GM12878 (cell line): ENCODE results near the gene ELOVL4. TPM values are rescaled to one million over a fixed set of nuclear protein-coding genes. Genes with fewer than 3 reads are reported as not detected.

Experiments used
- ATAC-seq: fragments of 200-7000 bp; cut with Tn5 transposase; 3 replicates; pipeline ENCODE4 v1.9.1; 2020; ENCODE audit warnings: mild to moderate bottlenecking, moderate library complexity
- BruUV-seq: library from RNA; stranded (reverse); fragments of 400-500 nt; replicated peaks from 2 replicates; lab custom pipeline; 2021; lab: Mats Ljungman, UMichigan
- CTCF ChIA-PET: fragments of 300-600 bp; sonication (Branson Sonifier 250); formaldehyde crosslinking; extraction: SDS; loops from one replicate; lab custom pipeline; 2021; ENCODE audit warnings: inconsistent platforms; lab: Yijun Ruan, JAX
- POLR2A ChIA-PET: fragments of 350-600 bp; formaldehyde crosslinking; extraction: SDS; loops from one replicate; lab custom pipeline; 2021; ENCODE audit warnings: inconsistent platforms; lab: Charles Lee
- RAD21 ChIA-PET: fragments of 300-600 bp; sonication (Branson Sonifier 250); formaldehyde crosslinking; loops from one replicate; lab custom pipeline; 2023; ENCODE audit warnings: antibody characterized with exemption; ENCODE audit not compliant: unreplicated experiment; lab: Charles Lee
- SMC1A ChIA-PET: fragments of 300-600 bp; sonication (Branson Sonifier 250); formaldehyde crosslinking; loops from one replicate; lab custom pipeline; 2023; ENCODE audit not compliant: unreplicated experiment, uncharacterized antibody; lab: Charles Lee
- DNase-seq: peaks from one replicate; pipeline ENCODE4 v3.0.0-alpha.2; 2011; ENCODE audit warnings: low read depth, low spot score
- FAIRE-seq: peaks from 3 replicates; lab custom pipeline; 2011; peaks lifted over from hg19 to GRCh38; lab: Jason Lieb, UNC
- H2AFZ ChIP-seq: 2 replicates; pipeline ENCODE4 v1.6.0; 2011; ENCODE audit warnings: low read depth, low read length, control low read depth; ENCODE audit not compliant: control insufficient read depth
- H3K27ac ChIP-seq: 2 replicates; pipeline ENCODE4 v1.5.1; 2011; ENCODE audit warnings: control low read depth; ENCODE audit not compliant: control insufficient read depth, insufficient read depth
- H3K27me3 ChIP-seq, 2 experiments: replicated peaks in 1 of 2; 2 replicates each; pipeline versions ENCODE4 v1.6.0 to v1.6.1; 2011; ENCODE audit warnings: low read length in 1 of 2; ENCODE audit not compliant: control insufficient read depth in 2 of 2, insufficient read depth in 2 of 2
- H3K36me3 ChIP-seq, 2 experiments: 2 replicates each; pipeline ENCODE4 v1.5.1; 2011; ENCODE audit warnings: low read length in 1 of 2; ENCODE audit not compliant: control insufficient read depth in 2 of 2, insufficient read depth in 2 of 2
- H3K4me1 ChIP-seq: 2 replicates; pipeline ENCODE4 v1.6.1; 2011; ENCODE audit warnings: mild to moderate bottlenecking, low read length, moderate library complexity, mixed read lengths; ENCODE audit not compliant: control insufficient read depth, insufficient read depth
- H3K4me2 ChIP-seq: 2 replicates; pipeline ENCODE4 v1.6.0; 2011; ENCODE audit warnings: control low read depth; ENCODE audit not compliant: control insufficient read depth, insufficient read depth
- H3K4me3 ChIP-seq: fragments of 200-600 bp; sonication (generic); 2 replicates; pipeline ENCODE4 v1.5.1; 2016
- H3K79me2 ChIP-seq: 2 replicates; pipeline ENCODE4 v1.6.0; 2011; ENCODE audit warnings: low read length; ENCODE audit not compliant: control insufficient read depth, insufficient read depth
- H3K9ac ChIP-seq: 2 replicates; pipeline ENCODE4 v1.8.0; 2011; ENCODE audit warnings: low read length, control low read depth, mixed read lengths; ENCODE audit not compliant: control insufficient read depth, insufficient read depth
- H3K9me3 ChIP-seq: replicated peaks from 3 replicates; pipeline ENCODE4 v1.5.1; 2011; ENCODE audit warnings: mild to moderate bottlenecking, low read length; ENCODE audit not compliant: control insufficient read depth, insufficient read depth
- H4K20me1 ChIP-seq: 2 replicates; pipeline ENCODE4 v1.6.0; 2011; ENCODE audit not compliant: control insufficient read depth, insufficient read depth
- ATF7 ChIP-seq: fragments of 450-650 bp; IDR thresholded peaks from 2 replicates; pipeline ENCODE4 v1.6.1; 2016; ENCODE audit warnings: low read depth, mild to moderate bottlenecking
- LARP7 ChIP-seq: fragments of 450-650 bp; IDR thresholded peaks from 2 replicates; pipeline ENCODE4 v1.6.1; 2017; ENCODE audit warnings: mild to moderate bottlenecking
- RCOR1 ChIP-seq: conservative IDR thresholded peaks from 2 replicates; pipeline ENCODE4 v1.6.1; 2012; ENCODE audit warnings: low read depth, low read length, improper control_type of control experiment
- USF1 ChIP-seq: IDR thresholded peaks from 2 replicates; pipeline ENCODE4 v1.6.1; 2011; ENCODE audit warnings: borderline replicate concordance, low read depth, mild to moderate bottlenecking, moderate library complexity, mixed read lengths, low read length; ENCODE audit not compliant: insufficient read depth; ENCODE audit errors: extremely low read length
- WGBS: methylation state at CpG from one replicate; pipeline ENCODE4 v1.1.6; 2016; ENCODE audit warnings: low lambda C conversion rate; ENCODE audit not compliant: insufficient replicate concordance, insufficient coverage; ENCODE audit errors: missing lambda C conversion rate; 5-methylcytosine and 5-hydroxymethylcytosine counted together
- in situ Hi-C: fragments of 300-500 bp; cut with MboI; formaldehyde crosslinking; loops from 9 replicates; pipeline ENCODE4 v1.14.3; 2018; ENCODE audit warnings: mixed read lengths
- intact Hi-C: fragments of 100-400 bp; cut with micrococcal nuclease; formaldehyde crosslinking; loops from one replicate; pipeline ENCODE4 v1.14.2; 2022; ENCODE audit not compliant: unreplicated experiment
- polyA plus RNA-seq, 11 experiments: library from polyadenylated mRNA; depleted of rRNA in 4 of 11; unstranded in 6 of 11; stranded (reverse) in 5 of 11; fragments of >200 nt; fragmentation: Nextera tagmentation in 4 of 11; fragmentation: Illumina TruSeq in 1 of 11; extraction: Ambion mirVana in 4 of 11; extraction: Trizol in 1 of 11; gene quantifications; 1 replicate in 1 of 11; 2 replicates in 10 of 11; pipeline versions ENCODE4 v1.2.1 to v1.2.3, GENCODE V29; 2011 to 2016; ENCODE audit warnings: inconsistent platforms in 2 of 11, missing spikeins in 2 of 11, low read depth in 1 of 11
- total RNA-seq, 4 experiments: library from RNA; depleted of rRNA in 3 of 4; stranded (reverse); fragments of >200 nt in 3 of 4; fragmentation: Illumina TruSeq in 1 of 4; extraction: Trizol in 1 of 4; gene quantifications; 2 replicates each; pipeline versions ENCODE4 v1.2.1 to v1.2.3, GENCODE V29; 2013 to 2021
- TF ChIP-seq, protein P1 (sequence below): fragments of 450-650 bp; IDR thresholded peaks from 2 replicates; pipeline ENCODE4 v1.6.1; 2017; ENCODE audit warnings: mild to moderate bottlenecking, moderate library complexity
- TF ChIP-seq, protein P2 (sequence below): fragments of 150-350 bp; IDR thresholded peaks from 2 replicates; pipeline ENCODE4 v1.6.1; 2014; ENCODE audit warnings: mild to moderate bottlenecking, low read depth, low read length

The ELOVL4 gene
- total and polyA plus RNA-seq, 10 of the 15 experiments (the other 5 are each of a cell fraction or from before 2014, with no cell fraction given), result 0.03 to 0.15 (median 0.08) TPM; not detected in 7

DNA sequence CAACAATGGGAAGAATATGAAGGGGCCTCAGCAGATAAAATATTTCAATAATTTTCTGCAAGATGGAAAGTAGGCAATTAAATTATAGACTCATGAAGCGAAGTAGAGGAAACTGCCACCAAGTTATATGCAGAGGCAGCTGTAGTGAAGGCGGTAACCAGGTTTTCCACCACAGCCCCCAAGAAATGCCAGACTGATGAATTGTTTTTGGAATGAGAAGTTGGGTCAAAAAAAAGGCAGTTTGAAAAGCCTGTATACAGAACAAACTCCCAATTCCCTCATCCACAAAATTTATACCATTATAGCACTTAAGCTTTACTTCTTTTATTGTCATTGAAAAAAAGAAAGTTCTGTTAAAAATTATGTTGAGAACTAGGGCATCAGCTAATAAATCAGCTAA lies 45.3 kb downstream of the ELOVL4 start:
- Histone ChIP-seq H3K4me3 (no peak overlapping the region), H3K4me2 (no peak overlapping the region), H4K20me1 (no peaks in the 10 kb centered on the region)
- POLR2A ChIA-PET, result no interaction called here
- WGBS, result 14% methylated on average over 2 of the region's 2 CpGs
- TF ChIP-seq LARP7, result no peak
- TF ChIP-seq, protein P1, sequence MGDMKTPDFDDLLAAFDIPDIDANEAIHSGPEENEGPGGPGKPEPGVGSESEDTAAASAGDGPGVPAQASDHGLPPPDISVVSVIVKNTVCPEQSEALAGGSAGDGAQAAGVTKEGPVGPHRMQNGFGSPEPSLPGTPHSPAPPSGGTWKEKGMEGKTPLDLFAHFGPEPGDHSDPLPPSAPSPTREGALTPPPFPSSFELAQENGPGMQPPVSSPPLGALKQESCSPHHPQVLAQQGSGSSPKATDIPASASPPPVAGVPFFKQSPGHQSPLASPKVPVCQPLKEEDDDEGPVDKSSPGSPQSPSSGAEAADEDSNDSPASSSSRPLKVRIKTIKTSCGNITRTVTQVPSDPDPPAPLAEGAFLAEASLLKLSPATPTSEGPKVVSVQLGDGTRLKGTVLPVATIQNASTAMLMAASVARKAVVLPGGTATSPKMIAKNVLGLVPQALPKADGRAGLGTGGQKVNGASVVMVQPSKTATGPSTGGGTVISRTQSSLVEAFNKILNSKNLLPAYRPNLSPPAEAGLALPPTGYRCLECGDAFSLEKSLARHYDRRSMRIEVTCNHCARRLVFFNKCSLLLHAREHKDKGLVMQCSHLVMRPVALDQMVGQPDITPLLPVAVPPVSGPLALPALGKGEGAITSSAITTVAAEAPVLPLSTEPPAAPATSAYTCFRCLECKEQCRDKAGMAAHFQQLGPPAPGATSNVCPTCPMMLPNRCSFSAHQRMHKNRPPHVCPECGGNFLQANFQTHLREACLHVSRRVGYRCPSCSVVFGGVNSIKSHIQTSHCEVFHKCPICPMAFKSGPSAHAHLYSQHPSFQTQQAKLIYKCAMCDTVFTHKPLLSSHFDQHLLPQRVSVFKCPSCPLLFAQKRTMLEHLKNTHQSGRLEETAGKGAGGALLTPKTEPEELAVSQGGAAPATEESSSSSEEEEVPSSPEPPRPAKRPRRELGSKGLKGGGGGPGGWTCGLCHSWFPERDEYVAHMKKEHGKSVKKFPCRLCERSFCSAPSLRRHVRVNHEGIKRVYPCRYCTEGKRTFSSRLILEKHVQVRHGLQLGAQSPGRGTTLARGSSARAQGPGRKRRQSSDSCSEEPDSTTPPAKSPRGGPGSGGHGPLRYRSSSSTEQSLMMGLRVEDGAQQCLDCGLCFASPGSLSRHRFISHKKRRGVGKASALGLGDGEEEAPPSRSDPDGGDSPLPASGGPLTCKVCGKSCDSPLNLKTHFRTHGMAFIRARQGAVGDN, result no peak
- TF ChIP-seq RCOR1, result no peak
- TF ChIP-seq, protein P2, sequence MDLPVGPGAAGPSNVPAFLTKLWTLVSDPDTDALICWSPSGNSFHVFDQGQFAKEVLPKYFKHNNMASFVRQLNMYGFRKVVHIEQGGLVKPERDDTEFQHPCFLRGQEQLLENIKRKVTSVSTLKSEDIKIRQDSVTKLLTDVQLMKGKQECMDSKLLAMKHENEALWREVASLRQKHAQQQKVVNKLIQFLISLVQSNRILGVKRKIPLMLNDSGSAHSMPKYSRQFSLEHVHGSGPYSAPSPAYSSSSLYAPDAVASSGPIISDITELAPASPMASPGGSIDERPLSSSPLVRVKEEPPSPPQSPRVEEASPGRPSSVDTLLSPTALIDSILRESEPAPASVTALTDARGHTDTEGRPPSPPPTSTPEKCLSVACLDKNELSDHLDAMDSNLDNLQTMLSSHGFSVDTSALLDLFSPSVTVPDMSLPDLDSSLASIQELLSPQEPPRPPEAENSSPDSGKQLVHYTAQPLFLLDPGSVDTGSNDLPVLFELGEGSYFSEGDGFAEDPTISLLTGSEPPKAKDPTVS, result no peak
- no peak for TF ChIP-seq ATF7
- no peak for TF ChIP-seq USF1
- TF ChIP-seq, all 136 proteins: peak for 0
- Histone ChIP-seq H3K36me3 (no peaks in the 10 kb centered on the region), H3K27me3 (no peaks in the 10 kb centered on the region), H3K9ac (no peak overlapping the region), H3K79me2 (no peaks in the 10 kb centered on the region), H3K4me1 (no peaks in the 10 kb centered on the region), H2AFZ (no peak overlapping the region), H3K27ac (no peak overlapping the region), H3K9me3 (no peaks in the 10 kb centered on the region)
- FAIRE-seq (no peak), ATAC-seq (no peak), DNase-seq (no peak)
- in situ Hi-C loops, result no loop called here
- CTCF ChIA-PET, result interaction anchor here (1.6 kb wide), 1 partner anchor 15 kb away, joined by 3 read pairs; no protein-coding TSS in a partner anchor
- RAD21 ChIA-PET, result no interaction called here
- intact Hi-C loops, result no loop called here
- BruUV-seq, result no TSS peak
- SMC1A ChIA-PET, result interaction anchor here (0.7 kb wide), 1 partner anchor 9 kb away, joined by 3 read pairs; no protein-coding TSS in a partner anchor
